Kidney capillary endothelial cell (primary cell): ENCODE data around the gene FILIP1L.

Experiments used
- DNase-seq: peaks from one replicate; pipeline ENCODE4 v3.0.0-alpha.2; 2018; ENCODE audit warnings: low spot score

Gene FILIP1L

DNA sequence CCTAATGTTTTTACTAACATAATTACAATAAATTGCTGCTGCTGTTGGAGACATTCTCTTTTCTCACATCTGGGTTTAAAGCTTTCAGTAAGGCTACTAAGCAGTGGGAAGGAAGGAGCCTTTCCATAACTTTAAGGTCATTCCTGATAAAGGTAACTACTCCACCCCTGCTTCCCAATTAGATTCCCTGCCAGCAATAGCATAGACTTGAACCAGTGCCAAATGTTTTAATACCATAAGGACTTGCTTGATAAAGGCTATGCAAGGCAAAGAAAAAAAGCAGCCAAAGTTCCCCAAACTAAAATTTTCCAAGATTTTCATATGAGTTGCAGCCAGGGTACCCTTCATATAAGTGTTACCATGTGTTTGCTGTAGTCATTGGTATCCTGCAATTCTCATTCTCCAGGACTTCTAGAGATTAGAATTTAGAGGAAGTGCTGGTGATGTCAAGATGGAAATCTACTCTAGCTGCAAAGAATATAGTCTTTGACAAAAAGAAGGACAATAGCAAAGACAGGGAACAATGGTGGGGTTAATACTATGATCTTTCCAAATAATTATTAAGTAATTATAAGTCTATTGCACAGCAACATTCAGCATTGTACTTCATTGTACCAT lies 106.1 kb downstream of the FILIP1L start:
- no peak for DNase-seq

- no peak for DNase-seq
Measured at GRCh38 chr3:100007313-100007712, 107.0 kb downstream of the FILIP1L start.

DNA sequence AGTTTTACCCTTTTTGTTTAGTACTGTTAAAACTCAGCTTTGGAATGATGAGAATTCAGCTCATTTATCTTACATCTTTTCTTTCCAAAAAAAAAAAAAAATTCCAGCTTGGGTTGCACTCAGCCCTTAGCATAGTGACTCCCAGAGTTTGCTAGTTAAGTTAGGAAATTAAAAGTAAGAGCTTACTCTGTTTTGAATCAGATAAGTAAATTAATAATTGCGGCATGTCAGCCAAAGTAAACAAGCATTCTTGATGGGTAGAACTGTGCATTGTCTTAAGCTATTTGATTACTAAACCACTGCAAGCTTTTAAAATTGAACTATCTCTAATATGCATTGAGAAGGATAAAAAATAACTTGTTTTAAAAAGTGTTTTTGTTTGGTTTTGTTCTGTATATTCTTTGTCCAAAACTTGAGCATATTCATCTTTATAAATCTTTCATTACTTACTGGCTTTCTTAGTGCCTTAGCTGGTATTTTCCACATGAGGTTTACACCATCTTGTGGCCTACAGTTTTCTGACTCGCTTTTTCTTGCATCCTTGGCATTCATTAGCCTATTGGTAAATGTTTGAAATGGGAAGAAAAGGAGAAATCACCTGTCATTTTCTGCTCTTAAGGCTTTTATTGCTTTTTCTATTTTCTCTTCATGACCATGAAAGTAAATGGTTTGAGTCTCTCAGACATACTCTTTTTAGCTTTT lies 107.6 kb downstream of the FILIP1L start:
- DNase-seq = no peak

GRCh38 chr3:100005665-100006393 lies 108.5 kb downstream of the FILIP1L start:
- no peak for DNase-seq

- no peak for DNase-seq
Measured at GRCh38 chr3:100004931-100005330, 109.4 kb downstream of the FILIP1L start.

- DNase-seq = no peak
Measured at GRCh38 chr3:100003609-100004503, 110.4 kb downstream of the FILIP1L start.

- no peak for DNase-seq
Measured at GRCh38 chr3:100002599-100003350, 111.5 kb downstream of the FILIP1L start.

DNA sequence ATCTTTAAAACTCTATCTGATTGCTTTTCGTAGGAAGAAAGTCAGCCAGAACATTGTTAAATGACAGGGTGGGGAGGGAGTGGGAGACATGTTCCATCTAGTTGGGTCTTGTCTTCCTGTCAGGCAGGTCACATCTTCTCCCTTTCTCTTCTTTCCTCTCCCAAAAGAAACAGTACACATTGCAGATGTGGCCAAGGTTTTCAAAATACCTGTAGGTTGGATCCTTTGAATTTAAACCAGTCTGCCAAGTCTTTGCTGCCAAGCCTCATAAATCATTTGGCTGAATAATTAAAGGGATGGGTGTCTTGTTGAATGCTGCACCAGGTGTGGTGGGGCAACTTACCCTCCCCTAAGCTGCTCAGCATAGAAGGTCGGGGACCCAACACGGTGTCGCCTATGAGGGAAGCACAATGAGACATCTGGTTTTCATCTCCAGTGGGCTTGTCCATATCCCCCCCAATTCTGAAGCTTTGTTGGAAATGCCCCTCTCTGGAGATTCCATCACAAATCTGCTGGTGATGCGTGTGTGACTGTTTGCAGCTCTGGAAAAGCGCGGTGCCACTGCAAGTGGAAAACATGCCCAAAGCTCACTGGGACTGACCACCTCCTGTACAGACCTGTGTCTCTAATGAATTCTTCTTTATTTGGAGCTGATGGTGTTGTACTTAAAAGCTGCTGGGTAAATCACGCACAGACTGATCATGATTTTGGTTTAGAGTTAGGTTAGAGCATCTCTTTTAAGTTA lies 112.6 kb downstream of the FILIP1L start:
- DNase-seq = no peak

GRCh38 chr3:100001083-100001482 lies 113.2 kb downstream of the FILIP1L start:
- no peak for DNase-seq

DNA sequence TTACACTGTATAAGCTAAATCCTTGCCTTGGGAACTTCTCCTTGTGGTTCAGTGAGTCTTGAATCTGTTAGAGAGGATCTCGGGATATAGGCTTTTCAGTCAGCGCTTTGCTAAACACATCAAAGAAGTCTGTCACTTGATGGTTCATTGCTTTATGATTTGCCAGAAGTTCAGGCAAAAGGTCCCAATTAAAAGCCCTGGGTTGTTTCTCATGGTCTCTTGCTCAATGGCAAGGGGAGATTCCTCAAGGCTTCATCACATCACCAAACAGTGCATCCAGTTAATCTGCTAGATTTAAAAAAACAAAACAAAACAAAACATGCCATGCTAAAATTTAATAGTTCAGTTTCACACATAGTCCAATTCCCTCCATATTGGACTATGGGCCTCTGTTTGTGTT lies 114.8 kb downstream of the FILIP1L start:
- no peak for DNase-seq

DNA sequence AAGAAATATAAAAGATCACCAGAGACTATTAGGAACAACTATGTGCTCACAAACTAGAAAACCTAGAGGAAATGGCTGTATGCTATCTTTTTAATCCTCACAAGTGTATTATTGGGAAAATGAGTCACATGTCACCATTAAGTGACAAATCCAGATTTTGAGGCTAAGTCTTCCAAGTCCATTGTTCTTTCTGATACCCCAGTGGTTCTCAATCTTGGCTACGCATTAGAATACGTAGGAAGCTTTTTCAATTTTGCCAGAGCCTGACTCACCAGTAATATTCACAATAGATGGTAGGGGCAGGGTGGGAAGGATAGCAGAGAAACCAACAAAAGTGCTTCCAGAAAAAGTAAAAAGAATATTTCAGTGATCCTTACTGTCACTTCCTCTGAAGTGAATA lies 117.0 kb downstream of the FILIP1L start:
- DNase-seq = peak; percentile 68

DNA sequence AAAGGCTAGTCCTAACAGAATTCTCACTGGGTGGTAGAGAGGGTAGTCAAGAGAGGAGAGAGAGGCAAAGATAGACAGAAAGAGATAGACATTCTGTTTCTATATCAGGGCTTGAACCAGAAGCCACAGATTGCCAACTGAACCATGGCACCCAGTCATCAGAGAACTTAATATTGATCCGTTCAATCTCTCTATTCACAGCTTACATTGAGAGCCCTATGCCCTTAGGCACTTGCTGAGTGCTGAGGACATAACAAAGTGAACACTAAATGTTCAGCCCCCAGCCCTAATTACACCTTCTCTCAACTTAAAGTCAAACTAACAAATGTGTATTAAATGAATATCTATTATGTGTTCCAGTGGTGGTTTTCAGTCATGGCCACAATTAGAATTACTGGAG lies 124.1 kb downstream of the FILIP1L start:
- no peak for DNase-seq

GRCh38 chr3:99984668-99985067 lies 129.6 kb downstream of the FILIP1L start:
- DNase-seq = no peak

GRCh38 chr3:99984139-99984538 lies 130.2 kb downstream of the FILIP1L start:
- no peak for DNase-seq

DNA sequence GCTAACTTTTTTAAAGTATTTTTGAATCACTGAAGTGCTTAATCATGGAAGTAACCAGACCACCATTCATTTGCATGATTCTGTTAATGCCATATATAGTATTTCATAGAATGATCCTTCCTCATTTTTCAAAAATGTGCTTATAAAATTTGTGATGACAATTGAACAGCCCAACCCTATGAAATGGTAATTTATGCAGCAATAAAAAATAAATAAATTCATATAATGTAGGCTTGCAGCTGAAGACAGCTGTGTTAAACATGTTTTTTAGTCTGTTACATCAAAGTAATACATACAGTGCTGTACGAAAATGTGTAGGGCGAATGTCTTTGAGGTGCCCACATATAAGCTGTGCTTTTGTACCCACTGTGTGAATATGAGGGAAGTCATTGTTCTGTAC lies 131.7 kb downstream of the FILIP1L start:
- no peak for DNase-seq

DNA sequence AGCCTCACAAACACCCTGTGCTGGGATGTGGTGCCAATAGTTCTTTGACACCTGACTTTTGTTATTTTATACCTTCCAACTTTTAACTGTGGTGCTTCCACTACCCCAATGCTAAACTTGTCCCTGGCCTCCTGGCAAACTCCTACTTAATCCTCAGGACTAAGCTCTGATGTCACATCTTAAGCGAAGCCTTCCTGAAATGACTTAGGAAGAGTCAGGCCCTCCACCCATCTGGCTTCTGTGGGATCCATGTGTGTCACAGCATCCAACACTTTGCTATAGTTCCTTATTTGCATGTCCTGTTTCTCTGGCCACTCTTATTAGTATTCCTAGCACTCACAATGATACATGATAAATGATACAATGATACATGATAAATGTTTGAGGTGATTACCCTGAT lies 133.2 kb downstream of the FILIP1L start:
- no peak for DNase-seq

- DNase-seq = no peak
Measured at GRCh38 chr3:99980606-99981005, 133.7 kb downstream of the FILIP1L start.

- DNase-seq = no peak
Measured at GRCh38 chr3:99978221-99978620, 136.1 kb downstream of the FILIP1L start.

DNA sequence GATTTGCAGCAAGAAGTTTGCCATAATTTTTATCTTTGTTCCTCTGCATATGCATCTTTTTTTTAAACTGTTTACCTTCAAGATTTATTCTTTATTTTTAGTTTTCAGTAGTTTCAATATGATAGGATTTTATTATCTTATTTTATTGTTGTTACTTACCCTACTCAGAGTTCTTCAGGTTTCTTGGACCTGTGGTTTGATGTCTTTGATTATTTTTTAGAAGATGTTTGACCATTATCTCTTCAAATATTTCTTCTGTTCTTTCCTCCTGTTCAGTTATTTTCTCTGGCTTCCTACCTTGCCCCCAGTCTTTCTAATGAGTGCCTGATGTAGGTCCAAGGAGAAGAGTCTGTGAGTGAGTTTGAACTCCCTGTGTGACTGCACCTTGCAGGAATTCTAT lies 137.7 kb downstream of the FILIP1L start:
- DNase-seq = no peak

DNA sequence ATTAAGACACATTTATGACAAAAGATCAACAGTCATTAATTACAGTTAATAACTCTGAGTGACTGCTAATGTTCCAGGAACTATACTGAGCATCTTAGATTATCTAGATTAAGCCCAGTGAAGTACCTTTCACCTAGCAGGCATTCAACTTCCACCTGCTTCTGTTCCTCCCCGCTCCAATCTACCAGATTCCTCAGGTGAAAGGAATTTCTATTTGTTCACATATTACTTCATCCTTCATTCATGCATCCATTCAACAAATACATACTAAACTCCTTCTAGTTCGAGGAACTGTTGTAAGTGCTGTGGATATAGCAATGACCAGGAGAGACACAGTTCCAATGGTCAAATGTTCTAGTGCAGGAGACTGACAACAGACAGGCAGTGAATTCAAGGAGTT lies 139.3 kb downstream of the FILIP1L start:
- DNase-seq = no peak
